ENCODE results near the gene MRPL43. TPM values are rescaled to one million over a fixed set of nuclear protein-coding genes. Genes with fewer than 3 reads are reported as not detected.

Gene MRPL43
- total and polyA plus RNA-seq, 4 donors: 30.5 to 76.0 (median 57.8) TPM

DNA sequence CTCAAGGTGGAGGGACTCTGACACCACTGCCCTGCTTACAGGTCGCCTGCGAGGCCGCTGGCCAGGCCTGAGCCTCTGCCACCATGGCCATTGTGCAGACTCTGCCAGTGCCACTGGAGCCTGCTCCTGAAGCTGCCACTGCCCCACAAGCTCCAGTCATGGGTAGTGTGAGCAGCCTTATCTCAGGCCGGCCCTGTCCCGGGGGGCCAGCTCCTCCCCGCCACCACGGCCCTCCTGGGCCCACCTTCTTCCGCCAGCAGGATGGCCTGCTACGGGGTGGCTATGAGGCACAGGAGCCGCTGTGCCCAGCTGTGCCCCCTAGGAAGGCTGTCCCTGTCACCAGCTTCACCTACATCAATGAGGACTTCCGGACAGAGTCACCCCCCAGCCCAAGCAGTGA, 15.2 kb upstream of the MRPL43 start:
- Histone ChIP-seq H3K4me3 (ENCODE audit: low read depth in 1 of 3, low read length in 3 of 3) (no peak overlapping the region), H3K27me3 (ENCODE audit: control insufficient read depth in 4 of 4, insufficient read depth in 4 of 4, low read length in 3 of 4) (no peaks in the 10 kb centered on the region), H3K4me1 (ENCODE audit: control insufficient read depth in 4 of 4, insufficient read depth in 4 of 4, low read length in 3 of 4) (peaks cover 0 to 20% (median 13%) of the 10 kb centered on the region in 4 donors), H3K27ac (ENCODE audit: low read depth in 1 of 2, low read length in 2 of 2) (peak overlapping the region; percentile 42 to 67), H3K9ac (ENCODE audit: low read depth in 1 of 2, low read length in 2 of 2) (no peak overlapping the region), H3K9me3 (ENCODE audit: control insufficient read depth in 4 of 4, low read length in 3 of 4) (no peaks in the 10 kb centered on the region), H3K36me3 (ENCODE audit: control insufficient read depth in 4 of 4, insufficient read depth in 3 of 4, low read depth in 1 of 4, low read length in 3 of 4) (peaks cover 0 to 14% (median under 1%) of the 10 kb centered on the region in 4 donors)
- TF ChIP-seq YY1 (IDR thresholded peaks at IDR 0.05) (no peak), RXRA (IDR thresholded peaks at IDR 0.05) (no peak), FOXA2 (IDR thresholded peaks at IDR 0.05) (no peak)
- DNase-seq (ENCODE audit: low spot score): no peak
- 89% methylated on average over 11 of the region's 11 CpGs for WGBS

DNA sequence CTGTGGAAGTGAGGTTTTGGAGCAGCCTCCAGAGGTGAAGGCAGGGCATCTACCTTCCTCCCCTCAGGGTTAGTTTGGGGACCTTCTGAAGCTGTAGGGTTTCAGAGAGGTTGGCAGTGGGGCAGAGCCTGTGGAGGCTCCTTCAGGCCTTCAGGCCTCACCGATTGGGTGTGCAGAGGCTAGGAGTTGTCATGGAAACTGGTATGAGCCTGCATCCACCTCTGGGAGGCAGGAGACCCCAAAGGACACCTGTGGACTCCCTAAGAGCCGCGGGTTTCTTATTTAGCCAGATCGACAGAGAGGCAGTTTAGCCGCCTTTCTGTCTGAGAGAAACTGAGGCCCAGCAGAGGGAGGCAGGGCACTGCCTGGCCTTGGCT, 14.3 kb upstream of the MRPL43 start:
- peaks cover 0 to 25% (median 15%) of the 10 kb centered on the region in 4 donors for H3K4me1 ChIP-seq (ENCODE audit: control insufficient read depth in 4 of 4, insufficient read depth in 4 of 4, low read length in 3 of 4)
- TF ChIP-seq, protein P1, sequence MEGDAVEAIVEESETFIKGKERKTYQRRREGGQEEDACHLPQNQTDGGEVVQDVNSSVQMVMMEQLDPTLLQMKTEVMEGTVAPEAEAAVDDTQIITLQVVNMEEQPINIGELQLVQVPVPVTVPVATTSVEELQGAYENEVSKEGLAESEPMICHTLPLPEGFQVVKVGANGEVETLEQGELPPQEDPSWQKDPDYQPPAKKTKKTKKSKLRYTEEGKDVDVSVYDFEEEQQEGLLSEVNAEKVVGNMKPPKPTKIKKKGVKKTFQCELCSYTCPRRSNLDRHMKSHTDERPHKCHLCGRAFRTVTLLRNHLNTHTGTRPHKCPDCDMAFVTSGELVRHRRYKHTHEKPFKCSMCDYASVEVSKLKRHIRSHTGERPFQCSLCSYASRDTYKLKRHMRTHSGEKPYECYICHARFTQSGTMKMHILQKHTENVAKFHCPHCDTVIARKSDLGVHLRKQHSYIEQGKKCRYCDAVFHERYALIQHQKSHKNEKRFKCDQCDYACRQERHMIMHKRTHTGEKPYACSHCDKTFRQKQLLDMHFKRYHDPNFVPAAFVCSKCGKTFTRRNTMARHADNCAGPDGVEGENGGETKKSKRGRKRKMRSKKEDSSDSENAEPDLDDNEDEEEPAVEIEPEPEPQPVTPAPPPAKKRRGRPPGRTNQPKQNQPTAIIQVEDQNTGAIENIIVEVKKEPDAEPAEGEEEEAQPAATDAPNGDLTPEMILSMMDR (IDR thresholded peaks at IDR 0.05; ENCODE audit: low read depth, low read length, missing input control): no peak
- TF ChIP-seq SP1 (IDR thresholded peaks at IDR 0.05): no peak
- no peak for TF ChIP-seq ATF3 (IDR thresholded peaks at IDR 0.05)
- TF ChIP-seq, protein P2, sequence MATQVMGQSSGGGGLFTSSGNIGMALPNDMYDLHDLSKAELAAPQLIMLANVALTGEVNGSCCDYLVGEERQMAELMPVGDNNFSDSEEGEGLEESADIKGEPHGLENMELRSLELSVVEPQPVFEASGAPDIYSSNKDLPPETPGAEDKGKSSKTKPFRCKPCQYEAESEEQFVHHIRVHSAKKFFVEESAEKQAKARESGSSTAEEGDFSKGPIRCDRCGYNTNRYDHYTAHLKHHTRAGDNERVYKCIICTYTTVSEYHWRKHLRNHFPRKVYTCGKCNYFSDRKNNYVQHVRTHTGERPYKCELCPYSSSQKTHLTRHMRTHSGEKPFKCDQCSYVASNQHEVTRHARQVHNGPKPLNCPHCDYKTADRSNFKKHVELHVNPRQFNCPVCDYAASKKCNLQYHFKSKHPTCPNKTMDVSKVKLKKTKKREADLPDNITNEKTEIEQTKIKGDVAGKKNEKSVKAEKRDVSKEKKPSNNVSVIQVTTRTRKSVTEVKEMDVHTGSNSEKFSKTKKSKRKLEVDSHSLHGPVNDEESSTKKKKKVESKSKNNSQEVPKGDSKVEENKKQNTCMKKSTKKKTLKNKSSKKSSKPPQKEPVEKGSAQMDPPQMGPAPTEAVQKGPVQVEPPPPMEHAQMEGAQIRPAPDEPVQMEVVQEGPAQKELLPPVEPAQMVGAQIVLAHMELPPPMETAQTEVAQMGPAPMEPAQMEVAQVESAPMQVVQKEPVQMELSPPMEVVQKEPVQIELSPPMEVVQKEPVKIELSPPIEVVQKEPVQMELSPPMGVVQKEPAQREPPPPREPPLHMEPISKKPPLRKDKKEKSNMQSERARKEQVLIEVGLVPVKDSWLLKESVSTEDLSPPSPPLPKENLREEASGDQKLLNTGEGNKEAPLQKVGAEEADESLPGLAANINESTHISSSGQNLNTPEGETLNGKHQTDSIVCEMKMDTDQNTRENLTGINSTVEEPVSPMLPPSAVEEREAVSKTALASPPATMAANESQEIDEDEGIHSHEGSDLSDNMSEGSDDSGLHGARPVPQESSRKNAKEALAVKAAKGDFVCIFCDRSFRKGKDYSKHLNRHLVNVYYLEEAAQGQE (IDR thresholded peaks at IDR 0.05): no peak
- no peak for TF ChIP-seq GABPA (IDR thresholded peaks at IDR 0.05 in 1 of 2, conservative IDR thresholded peaks at IDR 0.05 in 1 of 2)
- no peak for TF ChIP-seq YY1 (IDR thresholded peaks at IDR 0.05)
- TF ChIP-seq RXRA (IDR thresholded peaks at IDR 0.05): no peak
- DNase-seq (ENCODE audit: low spot score): no peak

DNA sequence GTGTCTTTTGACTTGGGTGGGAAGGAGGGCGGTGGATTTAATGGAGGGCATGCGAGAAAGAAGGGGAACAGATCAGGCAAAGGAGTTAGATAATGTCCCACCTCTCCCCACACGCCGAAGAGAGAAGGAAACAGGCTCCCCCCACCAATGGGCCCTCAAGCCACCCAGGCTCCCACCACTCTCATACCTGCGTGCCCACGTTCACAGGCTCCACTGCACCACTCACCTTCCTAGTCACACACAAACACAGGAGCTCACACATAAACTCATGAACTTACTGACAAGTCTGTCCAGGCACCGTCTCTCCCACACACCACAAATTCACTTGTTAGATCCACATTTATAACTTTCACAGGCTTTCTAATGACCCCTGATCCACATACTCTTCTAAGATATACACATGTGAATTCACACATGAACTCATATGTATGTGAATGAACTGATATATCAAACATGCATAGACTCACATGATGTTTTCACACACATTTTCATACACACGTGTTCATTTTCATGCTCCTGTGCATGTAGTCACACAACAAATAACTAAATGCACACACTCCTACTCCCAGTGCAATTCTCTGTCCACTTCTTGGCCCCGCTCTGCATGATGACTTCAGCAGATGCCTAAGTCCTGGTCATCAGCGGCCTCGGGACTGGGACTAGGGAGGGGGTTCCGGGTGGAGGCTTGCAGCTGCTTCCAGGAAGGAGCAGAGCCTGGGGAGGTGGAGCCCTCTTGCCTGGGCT, 13.8 kb upstream of the MRPL43 start:
- 63% methylated on average over 12 of the region's 12 CpGs for WGBS

More for the DNA sequence above, 14.3 kb upstream of the MRPL43 start:
- H3K9me3 ChIP-seq (ENCODE audit: control insufficient read depth in 4 of 4, low read length in 3 of 4): no peaks in the 10 kb centered on the region
- H3K27ac ChIP-seq (ENCODE audit: low read depth in 1 of 2, low read length in 2 of 2): peak overlapping the region; percentile 42 to 67
- 82% methylated on average over 5 of the region's 5 CpGs for WGBS
- H3K27me3 ChIP-seq (ENCODE audit: control insufficient read depth in 4 of 4, insufficient read depth in 4 of 4, low read length in 3 of 4): no peaks in the 10 kb centered on the region
- H3K4me3 ChIP-seq (ENCODE audit: low read depth in 1 of 3, low read length in 3 of 3): no peak overlapping the region
- peak overlapping the region in 1 of 2 donors; percentile 56 for H3K9ac ChIP-seq (ENCODE audit: low read depth in 1 of 2, low read length in 2 of 2)
- H3K36me3 ChIP-seq (ENCODE audit: control insufficient read depth in 4 of 4, insufficient read depth in 3 of 4, low read depth in 1 of 4, low read length in 3 of 4): peaks cover 0 to 14% (median under 1%) of the 10 kb centered on the region in 4 donors

More for the DNA sequence above, 13.8 kb upstream of the MRPL43 start:
- no peak overlapping the region for H3K4me3 ChIP-seq (ENCODE audit: low read depth in 1 of 3, low read length in 3 of 3)
- no peaks in the 10 kb centered on the region for H3K27me3 ChIP-seq (ENCODE audit: control insufficient read depth in 4 of 4, insufficient read depth in 4 of 4, low read length in 3 of 4)
- peak; percentile 12 for TF ChIP-seq SP1 (IDR thresholded peaks at IDR 0.05)
- TF ChIP-seq JUND (IDR thresholded peaks at IDR 0.05): no peak
- TF ChIP-seq EGR1 (IDR thresholded peaks at IDR 0.05; ENCODE audit: low read depth in 2 of 2): no peak
- TF ChIP-seq, protein P2 (IDR thresholded peaks at IDR 0.05): no peak
- TF ChIP-seq RAD21 (IDR thresholded peaks at IDR 0.05): no peak
- no peak for TF ChIP-seq HNF4G (IDR thresholded peaks at IDR 0.05)
- peak overlapping the region in 1 of 2 donors; percentile 16 for H3K9ac ChIP-seq (ENCODE audit: low read depth in 1 of 2, low read length in 2 of 2)
- peak; percentile 45 for DNase-seq (ENCODE audit: low spot score)
- peaks cover 0 to 9% (median under 1%) of the 10 kb centered on the region in 4 donors for H3K36me3 ChIP-seq (ENCODE audit: control insufficient read depth in 4 of 4, insufficient read depth in 3 of 4, low read depth in 1 of 4, low read length in 3 of 4)
- H3K9me3 ChIP-seq (ENCODE audit: control insufficient read depth in 4 of 4, low read length in 3 of 4): no peaks in the 10 kb centered on the region
- peaks cover 0 to 30% (median 17%) of the 10 kb centered on the region in 4 donors for H3K4me1 ChIP-seq (ENCODE audit: control insufficient read depth in 4 of 4, insufficient read depth in 4 of 4, low read length in 3 of 4)
- H3K27ac ChIP-seq (ENCODE audit: low read depth in 1 of 2, low read length in 2 of 2): peak overlapping the region; percentile 70 to 80
